ENCODE results near the gene FAM161B.

Gene FAM161B

GRCh38 chr14:73886449-73887317 lies 63.2 kb downstream of the FAM161B start, which contains the start of gene ZNF410:
Gene ZNF410 (plus strand): TSS chr14:73886859. CDS start chr14:73892176, 5,317 bp downstream.
- in situ Hi-C loops (cut with MboI; ENCODE audit: low pct_unique_long_range_greater_than_20kb, low sequenced_read_pairs, unreplicated experiment): no loop called here
- DNase-seq (ENCODE audit: low spot score): peak; percentile 90
- TF ChIP-seq CTCF (IDR thresholded peaks at IDR 0.05; ENCODE audit: extremely low read depth, insufficient read depth, missing control alignments): no peak

- DNase-seq (ENCODE audit: low spot score): no peak
- in situ Hi-C loops (cut with MboI; ENCODE audit: low pct_unique_long_range_greater_than_20kb, low sequenced_read_pairs, unreplicated experiment): no loop called here
- no peak for TF ChIP-seq CTCF (IDR thresholded peaks at IDR 0.05; ENCODE audit: extremely low read depth, insufficient read depth, missing control alignments)
Observed at GRCh38 chr14:73884438-73885190, 65.3 kb downstream of the FAM161B start.

All from GM13977 (cell line).